Fibroblast of villous mesenchyme (primary cell): ENCODE results near the gene SRD5A3. TPM values are rescaled to one million over a fixed set of nuclear protein-coding genes. Genes with fewer than 3 reads are reported as not detected.
"Not testable (repeated sequence)": the region's sequence is repeated elsewhere in the genome, so short reads cannot be mapped to it uniquely, and the experiment has no call there.

Source experiments
- DNase-seq: peaks from one replicate; pipeline ENCODE4 v3.0.0-alpha.2; 2010; ENCODE audit warnings: low read depth
- H3K4me3 ChIP-seq: 2 replicates; pipeline ENCODE4 v1.5.1; 2011; ENCODE audit warnings: low read depth, mild to moderate bottlenecking, low read length
- CTCF ChIP-seq: IDR thresholded peaks from 2 replicates; pipeline ENCODE4 v1.5.1; 2012; ENCODE audit warnings: low read depth, mild to moderate bottlenecking, low read length; ENCODE audit not compliant: insufficient read depth
- total RNA-seq: library from RNA; depleted of rRNA; stranded (reverse); fragments of >200 nt; gene quantifications from 2 replicates; pipeline ENCODE4 v1.2.3, GENCODE V29; 2012

Gene SRD5A3
- total RNA-seq, 1 donor, result 8.6 TPM

DNA sequence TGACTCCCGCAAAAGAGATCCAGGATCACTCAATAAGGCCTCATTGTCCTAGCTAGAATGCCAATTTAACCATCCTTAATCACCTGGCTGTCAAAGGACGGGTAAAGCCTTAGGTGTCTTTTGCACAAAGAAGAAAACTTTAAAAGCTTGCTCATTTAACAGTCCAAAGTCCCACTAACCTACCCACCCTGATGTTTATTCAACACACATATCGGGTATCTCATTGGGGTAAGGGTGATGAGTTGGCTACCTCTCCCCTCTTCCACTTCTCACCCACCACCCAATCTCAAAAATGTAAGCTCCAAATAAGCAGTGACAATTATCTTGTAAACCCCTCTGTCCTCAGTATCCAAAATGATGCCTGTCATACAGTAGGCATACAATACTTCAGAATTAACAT is 988 bp upstream of the SRD5A3 start:
- no peak overlapping the region for H3K4me3 ChIP-seq
- no peak for DNase-seq
- no peak for TF ChIP-seq CTCF

GRCh38 chr4:55346851-55347255 is 811 bp downstream of the SRD5A3 start:
- DNase-seq, result no peak
- H3K4me3 ChIP-seq, result peak overlapping the region; percentile 72
- no peak for TF ChIP-seq CTCF

- no peak for DNase-seq
- no peak overlapping the region for H3K4me3 ChIP-seq
- TF ChIP-seq CTCF, result peak; percentile 6
Measured at GRCh38 chr4:55347610-55348228, 1.7 kb downstream of the SRD5A3 start.

GRCh38 chr4:55348466-55348865 is 2.4 kb downstream of the SRD5A3 start:
- H3K4me3 ChIP-seq, result no peak overlapping the region
- peak; percentile 69 for DNase-seq
- TF ChIP-seq CTCF, result no peak

DNA sequence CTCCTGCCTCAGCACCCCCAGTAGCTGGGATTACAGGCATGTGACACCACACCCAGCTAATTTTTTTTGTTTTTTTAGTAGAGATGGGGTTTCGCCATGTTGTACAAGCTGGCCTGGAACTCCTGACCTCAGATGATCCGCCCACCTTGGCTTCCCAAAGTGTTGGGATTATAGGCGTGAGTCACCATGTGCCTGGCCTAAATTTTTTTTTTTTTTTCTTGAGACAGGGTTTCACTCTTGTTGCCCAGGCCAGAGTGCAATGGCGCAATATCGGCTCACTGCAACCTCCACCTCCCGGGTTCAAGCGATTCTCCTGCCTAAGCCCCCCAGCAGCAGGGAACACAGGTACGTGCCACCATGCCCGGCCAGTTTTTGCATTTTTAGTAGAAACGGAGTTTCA is 4.8 kb downstream of the SRD5A3 start:
- peak; percentile 60 for DNase-seq
- H3K4me3 ChIP-seq, result not testable (repeated sequence)

DNA sequence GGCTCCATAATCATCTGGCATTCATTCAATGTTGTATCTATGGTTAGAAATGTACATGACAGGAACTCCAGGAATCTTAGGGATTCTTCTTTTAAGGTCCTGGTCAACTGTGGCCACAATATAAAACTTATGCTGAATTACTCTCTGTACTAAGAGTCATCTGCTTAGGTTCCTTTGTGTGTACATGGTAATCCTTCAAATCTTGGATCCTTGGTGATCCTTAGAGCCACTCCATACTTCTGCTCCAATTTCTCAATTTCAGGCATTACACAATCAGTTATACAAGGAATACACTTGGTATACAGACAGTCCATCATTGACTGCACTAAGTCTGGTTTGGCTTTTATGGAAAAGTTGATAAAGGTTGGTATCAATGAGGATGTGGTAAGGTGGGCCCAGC is 5.8 kb downstream of the SRD5A3 start:
- DNase-seq, result no peak
- TF ChIP-seq CTCF, result no peak
- H3K4me3 ChIP-seq, result no peak overlapping the region

DNA sequence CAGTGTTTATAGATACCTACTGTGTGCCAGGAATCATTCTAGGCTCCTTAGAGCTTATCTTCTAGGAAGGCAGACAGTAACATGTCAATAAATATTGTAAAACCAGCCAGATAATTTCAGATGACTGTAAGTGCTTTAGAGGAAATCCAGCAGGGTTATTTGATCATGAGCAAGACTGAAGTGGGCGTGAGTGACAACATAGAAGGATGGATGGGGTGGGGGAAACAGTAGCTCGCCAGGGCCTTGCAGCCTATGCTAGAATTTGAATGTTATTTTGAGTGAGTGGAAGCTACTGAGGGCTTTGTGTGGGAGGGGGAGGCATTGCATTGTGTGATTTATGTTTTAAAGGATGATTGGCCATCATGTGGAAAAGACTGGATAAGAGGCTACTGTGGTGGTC is 6.7 kb downstream of the SRD5A3 start:
- no peak for DNase-seq
- no peak for TF ChIP-seq CTCF
- no peak overlapping the region for H3K4me3 ChIP-seq

- not testable (repeated sequence) for H3K4me3 ChIP-seq, DNase-seq
Measured at GRCh38 chr4:55353228-55353747, 7.2 kb downstream of the SRD5A3 start.
